GM19099 (cell line): ENCODE measurements around the gene AGAP5.
A peak's percentile ranks its signal among the peaks of the same experiment; 100 is the strongest.

ENCODE experiments used
- POLR2A ChIP-seq: IDR thresholded peaks from 3 replicates; pipeline ENCODE4 v1.6.1; 2011; ENCODE audit warnings: low read depth; ENCODE audit not compliant: insufficient read length; ENCODE audit errors: extremely low read depth

AGAP5 gene

DNA sequence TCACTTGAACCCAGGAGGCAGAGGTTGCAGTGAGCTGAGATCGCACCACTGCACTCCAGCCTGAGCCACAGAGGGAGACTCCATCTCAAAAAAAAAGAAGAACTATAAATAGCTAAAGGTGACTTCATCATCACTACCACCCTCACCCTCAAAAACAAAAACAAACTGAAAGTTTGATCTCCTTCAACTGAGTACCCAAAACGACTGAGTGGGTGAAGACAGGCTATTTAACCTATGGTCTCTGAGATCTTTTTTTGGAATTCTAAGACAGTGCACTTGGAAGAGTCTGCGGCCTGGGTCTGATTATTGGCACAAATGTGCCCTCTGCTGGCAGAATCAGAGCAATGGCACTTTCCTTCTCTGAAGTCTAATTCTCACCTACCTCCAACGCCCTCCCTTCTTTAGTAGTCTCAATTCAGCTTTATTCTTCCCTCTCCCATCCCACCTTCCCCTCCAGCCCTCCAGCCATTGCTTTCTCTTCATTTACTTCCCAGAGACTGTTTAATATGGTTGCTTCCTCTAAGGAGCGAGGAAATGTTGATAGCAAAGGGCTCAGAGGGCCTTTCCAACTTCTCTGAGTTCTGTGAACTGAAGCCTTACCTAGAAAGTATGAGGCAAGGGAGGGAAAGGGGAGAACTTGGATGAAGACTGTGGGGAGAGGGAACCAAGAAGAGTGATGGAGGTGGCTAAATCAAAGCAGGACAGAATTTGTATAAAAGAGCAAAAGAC lies 53.7 kb downstream of the AGAP5 start:
- no peak for TF ChIP-seq POLR2A

DNA sequence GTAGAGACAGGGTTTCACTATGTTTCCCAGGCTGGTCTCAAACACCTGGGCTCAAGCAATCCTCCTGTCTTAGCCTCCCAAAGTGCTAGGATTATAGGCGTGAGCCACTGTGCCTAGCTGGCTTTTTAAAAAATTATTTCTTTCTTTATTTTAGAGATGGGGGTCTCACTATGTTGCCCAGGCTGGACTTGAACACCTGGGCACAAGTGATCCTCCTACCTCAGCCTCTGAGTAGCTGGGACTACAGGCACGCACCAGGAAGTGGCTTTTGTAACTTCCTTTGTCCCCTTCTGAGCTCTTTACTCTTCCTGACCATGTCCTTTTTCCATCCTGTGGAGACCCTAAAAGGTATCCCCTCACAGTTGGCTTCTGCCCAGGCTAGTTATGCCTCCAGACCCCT lies 54.5 kb downstream of the AGAP5 start:
- no peak for TF ChIP-seq POLR2A

DNA sequence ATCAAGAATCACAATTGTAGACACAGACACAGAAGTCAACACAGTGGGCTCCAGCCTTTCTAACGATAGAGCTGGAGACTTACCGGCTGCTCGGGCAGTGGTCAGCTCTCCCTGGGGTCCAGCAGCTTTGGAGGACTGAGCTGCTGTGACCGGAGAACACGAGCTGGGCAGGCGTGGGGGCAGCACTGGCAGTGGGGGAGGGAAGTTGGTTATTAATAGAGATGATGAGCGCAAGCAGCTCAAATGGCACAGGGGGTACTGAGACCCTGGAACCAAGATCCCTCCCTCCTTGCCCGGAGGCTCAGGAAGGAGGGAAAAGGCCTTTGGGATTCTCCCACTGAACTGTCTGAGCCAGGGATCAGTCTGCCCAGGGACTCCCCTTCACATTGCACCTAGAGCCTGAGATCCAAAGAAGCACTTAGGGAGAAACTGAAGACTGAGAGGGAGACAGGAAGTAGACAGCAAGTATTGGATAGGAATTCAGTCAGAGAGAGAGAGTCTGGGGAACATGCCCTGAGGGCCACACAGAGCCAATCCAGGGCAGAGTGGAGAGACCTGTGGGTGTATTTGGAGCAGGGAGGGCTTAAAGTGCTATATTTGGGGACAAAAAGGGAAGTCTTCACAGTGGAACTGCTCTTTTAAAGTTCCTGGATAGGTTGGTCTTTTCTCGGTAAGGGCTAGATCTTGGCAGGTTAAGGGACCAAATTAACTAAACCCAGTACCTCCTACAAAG lies 56.4 kb downstream of the AGAP5 start, which contains the start of gene MYOZ1:
TSS of gene MYOZ1 (minus strand) at position 147 of the 733 bp plus-strand sequence. CDS start 1,457 bp downstream, outside the sequence.
- no peak for TF ChIP-seq POLR2A

DNA sequence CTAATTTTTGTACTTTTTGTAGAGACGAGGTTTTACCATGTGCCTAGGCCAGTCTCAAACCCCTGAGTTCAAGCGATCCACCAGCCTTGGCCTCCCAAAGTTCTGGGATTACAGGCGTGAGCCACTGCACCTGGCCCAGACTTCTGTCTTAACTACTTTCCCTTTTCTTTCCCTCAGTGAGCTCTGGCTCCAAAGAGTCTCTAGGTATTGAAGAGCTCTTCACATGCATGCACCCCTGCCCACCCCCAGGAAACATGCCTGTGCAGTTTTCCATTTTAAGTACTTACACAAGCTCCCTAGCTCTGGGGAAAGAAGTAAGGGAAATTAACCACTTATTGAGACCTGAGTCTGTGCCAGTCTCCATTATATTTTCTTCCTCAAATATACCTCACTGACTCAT lies 58.6 kb downstream of the AGAP5 start:
- no peak for TF ChIP-seq POLR2A

DNA sequence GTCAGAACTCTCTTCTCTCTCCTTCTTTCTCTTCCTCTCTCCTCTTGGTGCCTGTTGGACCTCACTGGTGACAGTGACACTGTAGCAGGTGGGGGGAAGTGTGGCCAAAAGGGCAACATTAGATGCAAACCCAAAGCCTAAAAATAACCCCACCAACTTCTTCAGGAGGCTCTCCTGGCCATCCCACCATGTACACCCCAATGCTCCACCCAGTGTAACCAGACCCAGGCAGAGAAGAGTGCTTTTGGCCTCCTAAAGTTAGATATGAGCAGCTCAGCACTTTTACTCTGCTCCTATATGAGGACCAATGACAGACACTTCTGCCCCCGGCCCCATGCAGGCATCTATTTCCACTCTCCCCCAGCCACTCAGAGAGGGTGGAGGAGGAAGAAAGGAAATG lies 62.1 kb downstream of the AGAP5 start:
- TF ChIP-seq POLR2A, result no peak

DNA sequence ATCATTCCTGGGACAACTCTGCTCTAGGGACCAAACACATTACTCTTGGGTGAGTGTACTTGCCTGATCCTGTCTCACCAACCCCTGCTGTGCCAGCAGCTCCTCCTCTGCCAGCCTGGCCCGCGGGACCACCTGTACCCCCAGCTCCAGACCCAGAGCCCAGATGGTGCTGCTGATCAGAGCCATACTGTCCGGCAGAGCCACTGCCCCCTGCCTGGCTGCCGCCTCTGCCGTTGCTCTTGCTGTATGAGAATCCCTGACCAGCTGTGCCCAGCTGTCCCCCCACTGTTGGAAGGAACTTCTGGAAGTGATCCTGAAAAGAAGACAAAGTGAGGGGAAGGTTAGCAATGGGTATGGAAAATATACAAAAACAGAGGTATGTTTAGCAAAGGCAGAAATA lies 63.5 kb downstream of the AGAP5 start:
- no peak for TF ChIP-seq POLR2A

DNA sequence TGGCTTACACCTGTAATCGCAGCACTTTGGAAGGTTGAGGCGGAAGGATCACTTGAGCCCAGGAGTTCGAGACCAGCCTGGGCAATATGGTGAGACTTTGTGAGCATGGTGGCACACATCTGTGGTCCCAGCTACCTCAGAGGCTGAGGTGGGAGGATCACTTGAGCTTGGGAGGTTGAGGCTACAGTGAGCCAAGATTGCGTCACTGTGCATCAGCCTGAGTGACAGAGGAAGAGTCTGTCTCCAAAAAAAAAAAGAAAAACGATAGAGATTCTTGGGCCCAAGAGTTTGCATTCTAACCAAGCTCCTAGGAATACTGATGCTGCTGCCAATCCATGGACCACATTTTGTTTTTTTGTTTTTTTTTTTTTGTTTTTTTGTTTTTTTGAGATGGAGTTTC lies 68.7 kb downstream of the AGAP5 start:
- TF ChIP-seq POLR2A, result no peak

DNA sequence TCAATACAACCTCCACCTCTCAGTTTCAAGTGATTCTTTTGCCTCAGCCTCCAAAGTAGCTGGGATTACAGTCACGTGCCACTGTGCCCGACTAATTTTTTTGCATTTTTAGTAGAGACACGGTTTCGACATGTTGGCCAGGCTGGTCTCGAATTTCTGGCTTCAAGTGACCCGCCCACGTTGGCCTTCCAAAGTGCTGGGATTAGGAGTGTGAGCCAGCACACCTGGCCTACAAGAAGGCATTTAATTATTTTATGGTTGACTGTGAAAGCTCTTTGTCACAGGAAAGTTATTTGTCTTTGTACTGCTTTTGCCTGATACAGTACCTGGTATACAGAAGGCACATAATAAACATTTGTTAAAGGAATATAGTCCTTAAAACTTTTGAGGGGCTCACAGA lies 69.5 kb downstream of the AGAP5 start:
- no peak for TF ChIP-seq POLR2A

DNA sequence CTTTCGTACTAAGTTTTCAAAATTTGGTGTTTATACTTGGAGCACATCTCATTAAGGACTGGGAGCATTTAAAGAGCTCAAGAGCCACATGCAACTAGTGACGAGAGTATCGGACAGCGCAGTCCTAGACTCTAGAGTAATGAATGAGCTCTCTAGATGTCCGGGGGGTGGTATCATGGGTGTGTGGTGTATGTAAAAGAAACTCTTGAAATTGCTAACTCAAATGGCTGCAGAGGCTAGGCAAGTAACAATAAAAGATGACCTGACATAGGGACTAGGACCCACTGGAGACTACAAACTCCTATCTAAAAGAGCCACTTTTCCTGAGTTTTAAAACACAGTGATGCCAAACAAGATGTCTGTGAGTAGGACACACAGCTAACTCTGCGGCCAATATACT lies 70.6 kb downstream of the AGAP5 start:
- no peak for TF ChIP-seq POLR2A

DNA sequence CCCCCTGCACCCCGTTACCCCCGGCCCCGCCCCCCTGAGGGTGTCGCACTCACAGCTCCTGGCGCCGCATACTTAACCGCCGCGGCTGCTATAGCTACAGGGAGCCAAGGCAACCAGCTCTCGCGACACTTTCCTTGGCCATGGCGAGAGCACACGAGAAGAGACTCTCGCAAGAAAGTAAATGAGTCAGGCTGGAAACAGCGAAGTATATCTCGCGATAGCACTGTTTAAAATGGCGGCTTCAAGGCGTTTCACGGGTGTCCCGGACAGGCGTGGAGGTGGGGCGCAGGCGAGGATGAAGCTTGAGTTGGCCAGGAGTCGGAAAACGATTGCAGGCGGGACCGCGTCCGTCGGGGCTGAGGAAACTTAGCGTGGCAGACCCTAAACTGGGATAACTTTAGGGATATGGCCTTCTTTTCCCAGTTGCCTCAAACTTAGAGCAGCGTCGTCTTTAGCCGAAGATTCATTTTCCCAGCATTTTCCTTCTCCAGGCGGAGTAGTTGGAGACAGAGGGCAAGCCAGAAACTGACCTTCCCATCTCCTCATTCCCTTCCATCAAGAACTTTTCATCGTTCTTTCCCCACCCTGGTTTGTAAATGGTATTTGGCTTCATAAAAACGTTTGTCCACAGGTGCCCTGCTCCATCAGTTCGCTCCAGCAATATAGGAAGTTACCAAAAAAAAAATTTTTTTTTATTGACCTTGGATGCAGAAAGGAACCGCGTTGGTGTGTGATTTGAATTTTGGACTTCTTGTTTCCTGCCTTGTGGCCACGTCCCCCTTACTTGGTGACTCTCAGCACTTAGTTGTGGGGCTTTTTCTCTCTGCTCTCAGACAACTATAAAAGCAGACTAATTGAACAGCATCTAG lies 71.8 kb downstream of the AGAP5 start:
- TF ChIP-seq POLR2A, result peak; percentile 88

DNA sequence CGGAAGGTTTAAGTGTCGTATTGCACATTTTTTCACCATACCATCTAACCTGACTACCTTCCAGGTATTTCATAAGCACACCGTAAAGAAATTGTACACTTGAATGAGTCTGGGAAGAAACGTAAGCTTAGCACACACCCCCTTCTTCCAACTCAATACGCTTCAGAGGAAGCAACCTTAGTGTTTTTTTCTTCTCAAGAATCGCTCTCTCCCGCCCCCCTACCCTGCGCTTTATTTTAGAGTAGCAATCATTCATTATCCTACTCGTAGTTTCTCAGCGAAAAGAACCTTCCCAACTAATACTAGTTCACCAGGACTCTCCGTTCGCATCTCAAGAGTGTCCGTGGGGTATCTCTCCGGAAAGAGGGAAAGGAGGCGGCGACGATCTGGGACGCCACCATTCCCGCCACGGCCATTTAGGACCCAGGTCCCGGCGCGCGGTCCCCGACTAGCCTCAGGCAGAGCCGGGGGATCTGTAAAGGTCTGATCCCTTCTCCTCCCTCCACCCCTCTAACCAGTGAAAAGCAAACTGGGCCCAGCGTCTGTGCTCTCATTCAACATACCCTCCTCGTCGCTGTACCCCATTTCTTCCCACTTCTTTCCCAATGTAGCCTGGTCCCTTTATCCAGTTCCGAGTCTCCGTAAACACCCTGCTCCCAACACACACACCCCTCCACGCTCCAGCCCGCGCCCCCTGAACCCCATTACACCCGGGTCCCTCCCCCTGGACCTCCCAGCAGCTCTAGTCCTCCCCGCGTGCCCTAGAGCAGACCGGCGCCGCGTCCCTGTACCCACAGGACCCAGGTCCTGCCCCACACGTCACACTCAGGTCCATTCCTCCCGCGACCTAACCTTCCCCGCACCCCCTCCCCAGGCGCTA lies 72.7 kb downstream of the AGAP5 start:
- TF ChIP-seq POLR2A, result no peak
